ENCODE data around the gene ORMDL3.

Gene ORMDL3

GRCh38 chr17:39927101-39927928 is at the start of gene ORMDL3, which contains the start of gene LRRC3C:
TSS of gene ORMDL3 (minus strand) at chr17:39927601. CDS start at chr17:39924203, 3,398 bp downstream.
TSS of gene LRRC3C (plus strand) at chr17:39927732. CDS start at chr17:39941524, 13,792 bp downstream.
- TF ChIP-seq CTCF (IDR thresholded peaks at IDR 0.05), result no peak

- TF ChIP-seq CTCF (IDR thresholded peaks at IDR 0.05), result no peak
Measured at GRCh38 chr17:39975801-39976200, 48.4 kb upstream of the ORMDL3 start.

DNA sequence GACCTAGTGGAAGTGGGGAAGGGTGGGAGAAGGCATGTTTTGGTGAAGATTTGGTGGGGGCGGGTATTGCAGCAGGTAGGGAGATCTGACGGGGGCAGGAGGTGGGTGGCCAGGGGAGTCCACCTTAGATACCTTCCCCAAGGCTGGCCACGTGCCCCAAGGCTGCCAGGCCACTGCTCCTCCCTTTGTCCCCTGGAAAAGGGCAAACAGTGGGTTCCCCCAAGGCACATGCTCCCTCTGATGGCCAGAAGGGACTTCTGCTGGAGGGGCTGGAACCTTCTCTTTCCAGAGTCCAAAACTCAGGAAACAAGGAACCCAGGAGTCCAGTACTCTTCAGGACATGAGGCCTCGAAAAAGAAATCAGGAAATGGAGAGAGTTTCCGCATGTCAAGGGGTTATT is 47.0 kb upstream of the ORMDL3 start:
- no peak for TF ChIP-seq CTCF (IDR thresholded peaks at IDR 0.05)

GRCh38 chr17:39973496-39973895 is 46.1 kb upstream of the ORMDL3 start:
- TF ChIP-seq CTCF (IDR thresholded peaks at IDR 0.05), result no peak

GRCh38 chr17:39972271-39972670 is 44.9 kb upstream of the ORMDL3 start:
- no peak for TF ChIP-seq CTCF (IDR thresholded peaks at IDR 0.05)

- no peak for TF ChIP-seq CTCF (IDR thresholded peaks at IDR 0.05)
Measured at GRCh38 chr17:39971076-39971603, 43.7 kb upstream of the ORMDL3 start.

- no peak for TF ChIP-seq CTCF (IDR thresholded peaks at IDR 0.05)
Measured at GRCh38 chr17:39970157-39970692, 42.8 kb upstream of the ORMDL3 start.

Measured in LNCAP (cell line).